ENCODE measurements around the gene MDGA2.

MDGA2 gene

DNA sequence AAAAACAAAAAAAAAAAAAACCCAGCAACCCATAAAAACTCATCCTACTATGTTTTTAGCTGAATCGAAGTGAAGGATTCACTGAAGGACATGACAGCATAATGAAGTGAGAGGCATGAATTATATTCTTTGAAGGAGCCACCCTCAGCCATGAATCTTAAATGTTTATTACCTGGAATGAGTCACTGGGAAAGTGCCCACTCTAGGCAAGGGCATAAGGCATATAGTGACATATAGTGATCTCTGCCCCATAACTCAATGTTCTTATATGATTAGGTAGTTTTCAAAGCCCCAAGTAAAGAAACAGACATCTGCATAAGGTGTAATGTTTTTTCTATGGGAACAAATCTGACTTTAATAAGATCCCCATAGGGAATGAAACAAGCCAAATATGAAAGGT, 79.9 kb downstream of the MDGA2 start:
- no peak for DNase-seq (ENCODE audit: low spot score)
- TF ChIP-seq, protein P1, sequence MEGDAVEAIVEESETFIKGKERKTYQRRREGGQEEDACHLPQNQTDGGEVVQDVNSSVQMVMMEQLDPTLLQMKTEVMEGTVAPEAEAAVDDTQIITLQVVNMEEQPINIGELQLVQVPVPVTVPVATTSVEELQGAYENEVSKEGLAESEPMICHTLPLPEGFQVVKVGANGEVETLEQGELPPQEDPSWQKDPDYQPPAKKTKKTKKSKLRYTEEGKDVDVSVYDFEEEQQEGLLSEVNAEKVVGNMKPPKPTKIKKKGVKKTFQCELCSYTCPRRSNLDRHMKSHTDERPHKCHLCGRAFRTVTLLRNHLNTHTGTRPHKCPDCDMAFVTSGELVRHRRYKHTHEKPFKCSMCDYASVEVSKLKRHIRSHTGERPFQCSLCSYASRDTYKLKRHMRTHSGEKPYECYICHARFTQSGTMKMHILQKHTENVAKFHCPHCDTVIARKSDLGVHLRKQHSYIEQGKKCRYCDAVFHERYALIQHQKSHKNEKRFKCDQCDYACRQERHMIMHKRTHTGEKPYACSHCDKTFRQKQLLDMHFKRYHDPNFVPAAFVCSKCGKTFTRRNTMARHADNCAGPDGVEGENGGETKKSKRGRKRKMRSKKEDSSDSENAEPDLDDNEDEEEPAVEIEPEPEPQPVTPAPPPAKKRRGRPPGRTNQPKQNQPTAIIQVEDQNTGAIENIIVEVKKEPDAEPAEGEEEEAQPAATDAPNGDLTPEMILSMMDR (IDR thresholded peaks at IDR 0.05; ENCODE audit: borderline replicate concordance, control extremely low read depth, extremely low read depth, insufficient read depth, missing control alignments), result no peak
- in situ Hi-C loops (cut with MboI; ENCODE audit: low sequenced_read_pairs, unreplicated experiment), result no loop called here

DNA sequence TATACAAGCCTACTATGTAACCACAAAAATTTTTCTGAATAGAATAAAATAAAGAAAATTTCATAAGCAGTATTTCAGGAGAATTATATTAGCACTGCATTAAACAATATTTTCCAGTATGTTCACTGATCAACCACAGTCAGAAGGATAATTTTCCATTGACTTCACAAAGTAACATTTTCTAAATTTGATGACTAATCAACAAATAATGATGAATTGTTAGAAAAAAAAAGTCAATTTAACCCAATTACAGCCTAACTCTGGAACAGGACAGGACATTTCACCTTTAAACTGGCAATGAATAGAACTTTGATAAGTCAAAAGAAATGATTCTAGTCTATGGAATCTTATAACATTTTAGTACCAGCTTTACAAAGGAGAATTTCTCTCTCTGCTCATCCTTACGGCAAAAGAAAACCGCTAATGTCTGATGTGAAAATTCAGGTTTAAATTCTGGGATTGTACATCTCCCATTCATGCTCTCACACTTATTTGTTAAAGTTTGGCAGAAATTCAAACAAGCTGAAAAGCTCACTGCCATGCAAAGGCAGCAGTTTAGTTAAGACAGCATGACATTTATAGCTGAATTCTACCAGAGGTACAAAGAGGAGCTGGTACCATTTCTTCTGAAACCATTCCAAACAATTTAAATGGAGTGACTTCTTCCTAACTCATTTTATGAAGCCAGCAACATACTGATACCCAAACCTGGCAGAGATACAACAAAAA, 84.5 kb downstream of the MDGA2 start:
- in situ Hi-C loops (cut with MboI; ENCODE audit: low sequenced_read_pairs, unreplicated experiment), result no loop called here
- TF ChIP-seq, protein P1 (IDR thresholded peaks at IDR 0.05; ENCODE audit: borderline replicate concordance, control extremely low read depth, extremely low read depth, insufficient read depth, missing control alignments), result no peak

GRCh38 chr14:47585447-47585846, 90.0 kb downstream of the MDGA2 start:
- TF ChIP-seq, protein P1 (IDR thresholded peaks at IDR 0.05; ENCODE audit: borderline replicate concordance, control extremely low read depth, extremely low read depth, insufficient read depth, missing control alignments), result no peak
- in situ Hi-C loops (cut with MboI; ENCODE audit: low sequenced_read_pairs, unreplicated experiment), result no loop called here
- no peak for DNase-seq (ENCODE audit: low spot score)

More for the DNA sequence above, 84.5 kb downstream of the MDGA2 start:
- no peak for DNase-seq (ENCODE audit: low spot score)

- in situ Hi-C loops (cut with MboI; ENCODE audit: low sequenced_read_pairs, unreplicated experiment), result no loop called here
Measured at GRCh38 chr14:47567273-47567672, 108.1 kb downstream of the MDGA2 start.

GRCh38 chr14:47557894-47558293, 117.5 kb downstream of the MDGA2 start:
- in situ Hi-C loops (cut with MboI; ENCODE audit: low sequenced_read_pairs, unreplicated experiment), result no loop called here
- no peak for DNase-seq (ENCODE audit: low spot score)
- TF ChIP-seq, protein P1 (IDR thresholded peaks at IDR 0.05; ENCODE audit: borderline replicate concordance, control extremely low read depth, extremely low read depth, insufficient read depth, missing control alignments), result no peak

More at GRCh38 chr14:47567273-47567672, 108.1 kb downstream of the MDGA2 start:
- TF ChIP-seq, protein P1 (IDR thresholded peaks at IDR 0.05; ENCODE audit: borderline replicate concordance, control extremely low read depth, extremely low read depth, insufficient read depth, missing control alignments), result no peak
- no peak for DNase-seq (ENCODE audit: low spot score)

GRCh38 chr14:47555333-47555732, 120.1 kb downstream of the MDGA2 start:
- in situ Hi-C loops (cut with MboI; ENCODE audit: low sequenced_read_pairs, unreplicated experiment), result no loop called here
- TF ChIP-seq, protein P1 (IDR thresholded peaks at IDR 0.05; ENCODE audit: borderline replicate concordance, control extremely low read depth, extremely low read depth, insufficient read depth, missing control alignments), result no peak
- DNase-seq (ENCODE audit: low spot score), result no peak

Measured in GM13976 (cell line).